GM12878 (cell line): ENCODE results near the gene TMEM208. TPM values are rescaled to one million over a fixed set of nuclear protein-coding genes. Genes with fewer than 3 reads are reported as not detected.

Source experiments
- ATAC-seq: fragments of 200-7000 bp; cut with Tn5 transposase; 3 replicates; pipeline ENCODE4 v1.9.1; 2020; ENCODE audit warnings: mild to moderate bottlenecking, moderate library complexity
- BruUV-seq: library from RNA; stranded (reverse); fragments of 400-500 nt; replicated peaks from 2 replicates; lab custom pipeline; 2021; lab: Mats Ljungman, UMichigan
- CTCF ChIA-PET: fragments of 300-600 bp; sonication (Branson Sonifier 250); formaldehyde crosslinking; extraction: SDS; loops from one replicate; lab custom pipeline; 2021; ENCODE audit warnings: inconsistent platforms; lab: Yijun Ruan, JAX
- POLR2A ChIA-PET: fragments of 350-600 bp; formaldehyde crosslinking; extraction: SDS; loops from one replicate; lab custom pipeline; 2021; ENCODE audit warnings: inconsistent platforms; lab: Charles Lee
- RAD21 ChIA-PET: fragments of 300-600 bp; sonication (Branson Sonifier 250); formaldehyde crosslinking; loops from one replicate; lab custom pipeline; 2023; ENCODE audit warnings: antibody characterized with exemption; ENCODE audit not compliant: unreplicated experiment; lab: Charles Lee
- SMC1A ChIA-PET: fragments of 300-600 bp; sonication (Branson Sonifier 250); formaldehyde crosslinking; loops from one replicate; lab custom pipeline; 2023; ENCODE audit not compliant: unreplicated experiment, uncharacterized antibody; lab: Charles Lee
- DNase-seq: peaks from one replicate; pipeline ENCODE4 v3.0.0-alpha.2; 2011; ENCODE audit warnings: low read depth, low spot score
- FAIRE-seq: peaks from 3 replicates; lab custom pipeline; 2011; peaks lifted over from hg19 to GRCh38; lab: Jason Lieb, UNC
- H2AFZ ChIP-seq: 2 replicates; pipeline ENCODE4 v1.6.0; 2011; ENCODE audit warnings: low read depth, low read length, control low read depth; ENCODE audit not compliant: control insufficient read depth
- H3K27ac ChIP-seq: 2 replicates; pipeline ENCODE4 v1.5.1; 2011; ENCODE audit warnings: control low read depth; ENCODE audit not compliant: control insufficient read depth, insufficient read depth
- H3K27me3 ChIP-seq, 2 experiments: replicated peaks in 1 of 2; 2 replicates each; pipeline versions ENCODE4 v1.6.0 to v1.6.1; 2011; ENCODE audit warnings: low read length in 1 of 2; ENCODE audit not compliant: control insufficient read depth in 2 of 2, insufficient read depth in 2 of 2
- H3K36me3 ChIP-seq, 2 experiments: 2 replicates each; pipeline ENCODE4 v1.5.1; 2011; ENCODE audit warnings: low read length in 1 of 2; ENCODE audit not compliant: control insufficient read depth in 2 of 2, insufficient read depth in 2 of 2
- H3K4me1 ChIP-seq: 2 replicates; pipeline ENCODE4 v1.6.1; 2011; ENCODE audit warnings: mild to moderate bottlenecking, low read length, moderate library complexity, mixed read lengths; ENCODE audit not compliant: control insufficient read depth, insufficient read depth
- H3K4me2 ChIP-seq: 2 replicates; pipeline ENCODE4 v1.6.0; 2011; ENCODE audit warnings: control low read depth; ENCODE audit not compliant: control insufficient read depth, insufficient read depth
- H3K4me3 ChIP-seq: fragments of 200-600 bp; sonication (generic); 2 replicates; pipeline ENCODE4 v1.5.1; 2016
- H3K79me2 ChIP-seq: 2 replicates; pipeline ENCODE4 v1.6.0; 2011; ENCODE audit warnings: low read length; ENCODE audit not compliant: control insufficient read depth, insufficient read depth
- H3K9ac ChIP-seq: 2 replicates; pipeline ENCODE4 v1.8.0; 2011; ENCODE audit warnings: low read length, control low read depth, mixed read lengths; ENCODE audit not compliant: control insufficient read depth, insufficient read depth
- H3K9me3 ChIP-seq: replicated peaks from 3 replicates; pipeline ENCODE4 v1.5.1; 2011; ENCODE audit warnings: mild to moderate bottlenecking, low read length; ENCODE audit not compliant: control insufficient read depth, insufficient read depth
- H4K20me1 ChIP-seq: 2 replicates; pipeline ENCODE4 v1.6.0; 2011; ENCODE audit not compliant: control insufficient read depth, insufficient read depth
- BMI1 ChIP-seq: fragments of 450-650 bp; IDR thresholded peaks from 2 replicates; pipeline ENCODE4 v1.6.1; 2016; ENCODE audit warnings: mild to moderate bottlenecking, moderate library complexity, borderline replicate concordance
- CBFB ChIP-seq: IDR thresholded peaks from 2 replicates; pipeline ENCODE4 v1.6.1; 2016; ENCODE audit warnings: antibody characterized with exemption, low read depth
- CBX5 ChIP-seq: sonication (generic); IDR thresholded peaks from 2 replicates; pipeline ENCODE4 v1.6.1; 2016; ENCODE audit warnings: low read depth, moderate library complexity, mild to moderate bottlenecking, inconsistent platforms
- CHD2 ChIP-seq: IDR thresholded peaks from 2 replicates; pipeline ENCODE4 v1.6.1; 2011; ENCODE audit warnings: low read depth, low read length, improper control_type of control experiment, borderline replicate concordance
- DPF2 ChIP-seq: fragments of 450-650 bp; IDR thresholded peaks from 2 replicates; pipeline ENCODE4 v1.6.1; 2017; ENCODE audit warnings: mild to moderate bottlenecking
- EGR1 ChIP-seq, 2 experiments: IDR thresholded peaks; 1 replicate in 1 of 2; 2 replicates in 1 of 2; pipeline ENCODE4 v1.6.1; 2011 to 2012; ENCODE audit warnings: low read depth in 2 of 2, low read length in 2 of 2, borderline replicate concordance in 1 of 2, mild to moderate bottlenecking in 1 of 2, moderate library complexity in 1 of 2
- IKZF1 ChIP-seq: fragments of 450-650 bp; conservative IDR thresholded peaks from 2 replicates; pipeline ENCODE4 v1.6.1; 2017; ENCODE audit warnings: antibody characterized with exemption, mild to moderate bottlenecking
- WGBS: methylation state at CpG from one replicate; pipeline ENCODE4 v1.1.6; 2016; ENCODE audit warnings: low lambda C conversion rate; ENCODE audit not compliant: insufficient replicate concordance, insufficient coverage; ENCODE audit errors: missing lambda C conversion rate; 5-methylcytosine and 5-hydroxymethylcytosine counted together
- in situ Hi-C: fragments of 300-500 bp; cut with MboI; formaldehyde crosslinking; loops from 9 replicates; pipeline ENCODE4 v1.14.3; 2018; ENCODE audit warnings: mixed read lengths
- intact Hi-C: fragments of 100-400 bp; cut with micrococcal nuclease; formaldehyde crosslinking; loops from one replicate; pipeline ENCODE4 v1.14.2; 2022; ENCODE audit not compliant: unreplicated experiment
- polyA plus RNA-seq, 11 experiments: library from polyadenylated mRNA; depleted of rRNA in 4 of 11; unstranded in 6 of 11; stranded (reverse) in 5 of 11; fragments of >200 nt; fragmentation: Nextera tagmentation in 4 of 11; fragmentation: Illumina TruSeq in 1 of 11; extraction: Ambion mirVana in 4 of 11; extraction: Trizol in 1 of 11; gene quantifications; 1 replicate in 1 of 11; 2 replicates in 10 of 11; pipeline versions ENCODE4 v1.2.1 to v1.2.3, GENCODE V29; 2011 to 2016; ENCODE audit warnings: inconsistent platforms in 2 of 11, missing spikeins in 2 of 11, low read depth in 1 of 11
- total RNA-seq, 4 experiments: library from RNA; depleted of rRNA in 3 of 4; stranded (reverse); fragments of >200 nt in 3 of 4; fragmentation: Illumina TruSeq in 1 of 4; extraction: Trizol in 1 of 4; gene quantifications; 2 replicates each; pipeline versions ENCODE4 v1.2.1 to v1.2.3, GENCODE V29; 2013 to 2021

The TMEM208 gene
- total and polyA plus RNA-seq, 10 of the 15 experiments (the other 5 are each of a cell fraction or from before 2014, with no cell fraction given) = 34.1 to 244 (median 54.1) TPM

GRCh38 chr16:67249178-67250044 is 22.5 kb downstream of the TMEM208 start:
- POLR2A ChIA-PET = interaction anchor here (0.7 to 8.0 kb wide), 4 partner anchors 11 to 91 kb away, joined by 3 to 100 read pairs (median 4); partner anchors contain the start of gene TMEM208
- Histone ChIP-seq H3K4me2 (peak overlapping the region; percentile 92), H3K9ac (peak overlapping the region; percentile 66), H2AFZ (peak overlapping the region; percentile 83), H3K4me3 (peak overlapping the region; percentile 80; the same call in 1 of the 2 replicates), H3K79me2 (peaks cover 16% of the 10 kb centered on the region), H3K27me3 (no peaks in the 10 kb centered on the region; a peak in 1 of 4 replicates), H3K9me3 (no peaks in the 10 kb centered on the region), H3K27ac (no peak overlapping the region), H3K36me3 (no peaks in the 10 kb centered on the region), H3K4me1 (peaks cover 22% of the 10 kb centered on the region), H4K20me1 (no peaks in the 10 kb centered on the region)
- FAIRE-seq (no peak), DNase-seq (no peak), ATAC-seq (no peak)
- WGBS = 23% methylated on average over 14 of the region's 22 CpGs
- CTCF ChIA-PET = interaction anchor here (1.1 to 2.4 kb wide), 3 partner anchors 11 to 90 kb away, joined by 3 to 6 read pairs (median 4); partner anchors contain the start of gene PLEKHG4
- SMC1A ChIA-PET = interaction anchor here (0.6 to 4.1 kb wide), 4 partner anchors 11 to 105 kb away, joined by 3 to 21 read pairs (median 4); partner anchors contain the start of gene TMEM208
- no TSS peak for BruUV-seq
- in situ Hi-C loops (no loop called here), intact Hi-C loops (no loop called here)
- TF ChIP-seq DPF2 (peak; percentile 9), CBX5 (no peak), CBFB (no peak), CHD2 (no peak), BMI1 (no peak), IKZF1 (0 out of 2 replicates have a peak, but pooled peaks have one; percentile 27), EGR1 (IDR thresholded peaks at IDR 0.05; ENCODE audit: borderline replicate concordance in 1 of 2, low read depth in 2 of 2, low read length in 2 of 2) (no peak)
- RAD21 ChIA-PET = interaction anchor here (0.9 to 1.9 kb wide), 2 partner anchors 11 to 23 kb away, joined by 4 read pairs; partner anchors contain the start of gene TMEM208
